ENCODE measurements around the gene CIAO1. TPM values are rescaled to one million over a fixed set of nuclear protein-coding genes. Genes with fewer than 3 reads are reported as not detected.

Gene CIAO1
- total and polyA plus RNA-seq, 2 of the 13 experiments (the other 11 are each of a cell fraction or from before 2014, with no cell fraction given): 99.3 to 120 TPM

DNA sequence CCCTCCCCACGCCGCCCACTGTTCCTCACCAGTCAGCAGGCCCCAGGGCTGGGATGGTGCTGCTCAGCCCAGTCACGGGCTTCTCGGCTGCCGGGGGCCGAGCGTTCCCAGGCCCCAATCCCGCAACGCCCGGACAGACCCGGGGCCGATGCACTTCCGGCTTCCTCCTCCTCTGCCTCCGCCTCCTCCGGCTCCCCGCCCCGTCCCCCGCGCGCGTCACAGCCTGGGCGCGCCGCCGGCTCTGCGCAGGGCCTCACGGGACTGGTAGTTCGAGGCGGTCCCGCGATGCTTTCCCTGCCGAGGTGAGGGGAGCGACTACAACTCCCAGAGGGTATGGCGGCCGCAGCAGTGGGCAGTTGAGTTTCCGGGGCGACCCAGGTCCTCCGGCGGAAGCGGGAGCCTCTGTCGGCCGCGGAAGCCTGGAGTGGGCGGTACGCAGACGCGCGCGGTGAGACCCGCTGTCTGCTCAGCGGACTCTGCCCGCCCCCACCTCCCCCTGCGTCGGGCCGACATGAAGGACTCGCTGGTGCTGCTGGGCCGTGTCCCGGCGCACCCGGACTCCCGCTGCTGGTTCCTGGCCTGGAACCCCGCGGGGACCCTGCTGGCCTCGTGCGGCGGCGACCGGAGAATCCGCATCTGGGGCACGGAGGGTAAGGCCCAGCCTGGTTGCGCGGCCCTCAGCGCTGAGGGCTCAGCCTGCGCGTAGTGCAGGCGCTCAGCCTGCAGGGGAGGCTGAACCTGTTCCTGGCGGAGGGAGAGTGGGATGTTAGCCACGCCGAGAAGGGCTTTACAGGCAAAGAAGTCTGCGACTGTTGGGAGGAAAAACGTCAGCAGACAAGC, at the start of gene CIAO1, which contains the start of gene TMEM127 (continued):
- TF ChIP-seq, protein P1, sequence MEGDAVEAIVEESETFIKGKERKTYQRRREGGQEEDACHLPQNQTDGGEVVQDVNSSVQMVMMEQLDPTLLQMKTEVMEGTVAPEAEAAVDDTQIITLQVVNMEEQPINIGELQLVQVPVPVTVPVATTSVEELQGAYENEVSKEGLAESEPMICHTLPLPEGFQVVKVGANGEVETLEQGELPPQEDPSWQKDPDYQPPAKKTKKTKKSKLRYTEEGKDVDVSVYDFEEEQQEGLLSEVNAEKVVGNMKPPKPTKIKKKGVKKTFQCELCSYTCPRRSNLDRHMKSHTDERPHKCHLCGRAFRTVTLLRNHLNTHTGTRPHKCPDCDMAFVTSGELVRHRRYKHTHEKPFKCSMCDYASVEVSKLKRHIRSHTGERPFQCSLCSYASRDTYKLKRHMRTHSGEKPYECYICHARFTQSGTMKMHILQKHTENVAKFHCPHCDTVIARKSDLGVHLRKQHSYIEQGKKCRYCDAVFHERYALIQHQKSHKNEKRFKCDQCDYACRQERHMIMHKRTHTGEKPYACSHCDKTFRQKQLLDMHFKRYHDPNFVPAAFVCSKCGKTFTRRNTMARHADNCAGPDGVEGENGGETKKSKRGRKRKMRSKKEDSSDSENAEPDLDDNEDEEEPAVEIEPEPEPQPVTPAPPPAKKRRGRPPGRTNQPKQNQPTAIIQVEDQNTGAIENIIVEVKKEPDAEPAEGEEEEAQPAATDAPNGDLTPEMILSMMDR (CRISPR knock-in tag; IDR thresholded peaks at IDR 0.05): peak; percentile 58
- TF ChIP-seq, protein P2, sequence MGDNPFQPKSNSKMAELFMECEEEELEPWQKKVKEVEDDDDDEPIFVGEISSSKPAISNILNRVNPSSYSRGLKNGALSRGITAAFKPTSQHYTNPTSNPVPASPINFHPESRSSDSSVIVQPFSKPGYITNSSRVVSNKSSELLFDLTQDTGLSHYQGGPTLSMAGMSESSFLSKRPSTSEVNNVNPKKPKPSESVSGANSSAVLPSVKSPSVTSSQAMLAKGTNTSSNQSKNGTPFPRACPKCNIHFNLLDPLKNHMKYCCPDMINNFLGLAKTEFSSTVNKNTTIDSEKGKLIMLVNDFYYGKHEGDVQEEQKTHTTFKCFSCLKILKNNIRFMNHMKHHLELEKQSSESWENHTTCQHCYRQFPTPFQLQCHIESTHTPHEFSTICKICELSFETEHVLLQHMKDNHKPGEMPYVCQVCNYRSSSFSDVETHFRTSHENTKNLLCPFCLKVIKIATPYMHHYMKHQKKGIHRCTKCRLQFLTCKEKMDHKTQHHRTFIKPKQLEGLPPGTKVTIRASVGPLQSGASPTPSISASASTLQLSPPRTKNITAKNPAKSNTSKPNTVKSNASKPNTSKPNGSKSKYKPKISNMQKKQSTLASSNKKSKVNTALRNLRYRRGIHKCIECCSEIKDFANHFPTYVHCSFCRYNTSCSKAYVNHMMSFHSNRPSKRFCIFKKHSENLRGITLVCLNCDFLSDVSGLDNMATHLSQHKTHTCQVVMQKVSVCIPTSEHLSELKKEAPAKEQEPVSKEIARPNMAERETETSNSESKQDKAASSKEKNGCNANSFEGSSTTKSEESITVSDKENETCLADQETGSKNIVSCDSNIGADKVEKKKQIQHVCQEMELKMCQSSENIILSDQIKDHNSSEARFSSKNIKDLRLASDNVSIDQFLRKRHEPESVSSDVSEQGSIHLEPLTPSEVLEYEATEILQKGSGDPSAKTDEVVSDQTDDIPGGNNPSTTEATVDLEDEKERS (CRISPR knock-in tag; IDR thresholded peaks at IDR 0.05): peak; percentile 87
- peak; percentile 86 for TF ChIP-seq SALL1 (CRISPR knock-in tag; IDR thresholded peaks at IDR 0.05)
- peak; percentile 66 for TF ChIP-seq ZNF772 (CRISPR knock-in tag; IDR thresholded peaks at IDR 0.05)
- TF ChIP-seq, protein P3, sequence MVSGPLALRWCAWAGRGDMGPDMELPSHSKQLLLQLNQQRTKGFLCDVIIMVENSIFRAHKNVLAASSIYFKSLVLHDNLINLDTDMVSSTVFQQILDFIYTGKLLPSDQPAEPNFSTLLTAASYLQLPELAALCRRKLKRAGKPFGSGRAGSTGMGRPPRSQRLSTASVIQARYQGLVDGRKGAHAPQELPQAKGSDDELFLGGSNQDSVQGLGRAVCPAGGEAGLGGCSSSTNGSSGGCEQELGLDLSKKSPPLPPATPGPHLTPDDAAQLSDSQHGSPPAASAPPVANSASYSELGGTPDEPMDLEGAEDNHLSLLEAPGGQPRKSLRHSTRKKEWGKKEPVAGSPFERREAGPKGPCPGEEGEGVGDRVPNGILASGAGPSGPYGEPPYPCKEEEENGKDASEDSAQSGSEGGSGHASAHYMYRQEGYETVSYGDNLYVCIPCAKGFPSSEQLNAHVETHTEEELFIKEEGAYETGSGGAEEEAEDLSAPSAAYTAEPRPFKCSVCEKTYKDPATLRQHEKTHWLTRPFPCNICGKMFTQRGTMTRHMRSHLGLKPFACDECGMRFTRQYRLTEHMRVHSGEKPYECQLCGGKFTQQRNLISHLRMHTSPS (CRISPR knock-in tag; IDR thresholded peaks at IDR 0.05; ENCODE audit: low read depth): peak; percentile 70; the same call in 1 of the 2 replicates
- TF ChIP-seq ZNF530 (CRISPR knock-in tag; IDR thresholded peaks at IDR 0.05; ENCODE audit: low read depth): no peak
- peak; percentile 87 for TF ChIP-seq ZNF790 (CRISPR knock-in tag; IDR thresholded peaks at IDR 0.05; ENCODE audit: borderline replicate concordance)
- peak; percentile 99 for TF ChIP-seq FOXC1 (CRISPR knock-in tag; IDR thresholded peaks at IDR 0.05; ENCODE audit: borderline replicate concordance)
- TF ChIP-seq ZNF543 (CRISPR knock-in tag; IDR thresholded peaks at IDR 0.05): peak; percentile 92
- no peak for TF ChIP-seq MBNL3 (CRISPR knock-in tag; conservative IDR thresholded peaks at IDR 0.05)
- TF ChIP-seq ZFP62 (CRISPR knock-in tag; IDR thresholded peaks at IDR 0.05): no peak
- peak; percentile 92 for TF ChIP-seq FOXK1 (CRISPR knock-in tag; IDR thresholded peaks at IDR 0.05; ENCODE audit: borderline replicate concordance, low read depth)
- TF ChIP-seq KLF12 (CRISPR knock-in tag; IDR thresholded peaks at IDR 0.05; ENCODE audit: borderline replicate concordance): peak; percentile 92
- TF ChIP-seq, protein P4, sequence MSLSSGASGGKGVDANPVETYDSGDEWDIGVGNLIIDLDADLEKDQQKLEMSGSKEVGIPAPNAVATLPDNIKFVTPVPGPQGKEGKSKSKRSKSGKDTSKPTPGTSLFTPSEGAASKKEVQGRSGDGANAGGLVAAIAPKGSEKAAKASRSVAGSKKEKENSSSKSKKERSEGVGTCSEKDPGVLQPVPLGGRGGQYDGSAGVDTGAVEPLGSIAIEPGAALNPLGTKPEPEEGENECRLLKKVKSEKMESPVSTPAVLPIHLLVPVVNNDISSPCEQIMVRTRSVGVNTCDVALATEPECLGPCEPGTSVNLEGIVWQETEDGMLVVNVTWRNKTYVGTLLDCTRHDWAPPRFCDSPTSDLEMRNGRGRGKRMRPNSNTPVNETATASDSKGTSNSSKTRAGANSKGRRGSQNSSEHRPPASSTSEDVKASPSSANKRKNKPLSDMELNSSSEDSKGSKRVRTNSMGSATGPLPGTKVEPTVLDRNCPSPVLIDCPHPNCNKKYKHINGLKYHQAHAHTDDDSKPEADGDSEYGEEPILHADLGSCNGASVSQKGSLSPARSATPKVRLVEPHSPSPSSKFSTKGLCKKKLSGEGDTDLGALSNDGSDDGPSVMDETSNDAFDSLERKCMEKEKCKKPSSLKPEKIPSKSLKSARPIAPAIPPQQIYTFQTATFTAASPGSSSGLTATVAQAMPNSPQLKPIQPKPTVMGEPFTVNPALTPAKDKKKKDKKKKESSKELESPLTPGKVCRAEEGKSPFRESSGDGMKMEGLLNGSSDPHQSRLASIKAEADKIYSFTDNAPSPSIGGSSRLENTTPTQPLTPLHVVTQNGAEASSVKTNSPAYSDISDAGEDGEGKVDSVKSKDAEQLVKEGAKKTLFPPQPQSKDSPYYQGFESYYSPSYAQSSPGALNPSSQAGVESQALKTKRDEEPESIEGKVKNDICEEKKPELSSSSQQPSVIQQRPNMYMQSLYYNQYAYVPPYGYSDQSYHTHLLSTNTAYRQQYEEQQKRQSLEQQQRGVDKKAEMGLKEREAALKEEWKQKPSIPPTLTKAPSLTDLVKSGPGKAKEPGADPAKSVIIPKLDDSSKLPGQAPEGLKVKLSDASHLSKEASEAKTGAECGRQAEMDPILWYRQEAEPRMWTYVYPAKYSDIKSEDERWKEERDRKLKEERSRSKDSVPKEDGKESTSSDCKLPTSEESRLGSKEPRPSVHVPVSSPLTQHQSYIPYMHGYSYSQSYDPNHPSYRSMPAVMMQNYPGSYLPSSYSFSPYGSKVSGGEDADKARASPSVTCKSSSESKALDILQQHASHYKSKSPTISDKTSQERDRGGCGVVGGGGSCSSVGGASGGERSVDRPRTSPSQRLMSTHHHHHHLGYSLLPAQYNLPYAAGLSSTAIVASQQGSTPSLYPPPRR (CRISPR knock-in tag; IDR thresholded peaks at IDR 0.05; ENCODE audit: borderline replicate concordance): peak; percentile 75
- TF ChIP-seq HHEX (CRISPR knock-in tag; IDR thresholded peaks at IDR 0.05): 0 out of 2 replicates have a peak, but pooled peaks have one; percentile 26
- TF ChIP-seq ZC3H13 (CRISPR knock-in tag; IDR thresholded peaks at IDR 0.05): no peak; the same call in 1 of the 2 replicates

Measured in HepG2 (cell line).